ENCODE data around the gene ZNF14. TPM values are rescaled to one million over a fixed set of nuclear protein-coding genes. Genes with fewer than 3 reads are reported as not detected.
"Not testable (repeated sequence)": the region's sequence is repeated elsewhere in the genome, so short reads cannot be mapped to it uniquely, and the experiment has no call there.

Gene ZNF14
- total RNA-seq, 4 donors from 2014 or later = 6.9 to 9.4 (median 8.1) TPM

GRCh38 chr19:19704836-19705235 is 28.1 kb downstream of the ZNF14 start:
- intact Hi-C loops (cut with DNase I; ENCODE audit: low total_unique reads) = no loop called here

GRCh38 chr19:19700493-19700892 is 32.4 kb downstream of the ZNF14 start:
- intact Hi-C loops (cut with DNase I; ENCODE audit: low total_unique reads); H3K4me3 ChIP-seq (ENCODE audit: low read depth, poor library complexity, severe bottlenecking); DNase-seq (ENCODE audit: low spot score in 2 of 2): not testable (repeated sequence)
- 95 to 100% methylated on average over 1 of the region's 1 CpG for WGBS, 2 donors

More at GRCh38 chr19:19704836-19705235, 28.1 kb downstream of the ZNF14 start:
- no peak for DNase-seq (ENCODE audit: low spot score in 2 of 2)
- TF ChIP-seq POLR2A (IDR thresholded peaks at IDR 0.05) = no peak
- TF ChIP-seq, protein P1, sequence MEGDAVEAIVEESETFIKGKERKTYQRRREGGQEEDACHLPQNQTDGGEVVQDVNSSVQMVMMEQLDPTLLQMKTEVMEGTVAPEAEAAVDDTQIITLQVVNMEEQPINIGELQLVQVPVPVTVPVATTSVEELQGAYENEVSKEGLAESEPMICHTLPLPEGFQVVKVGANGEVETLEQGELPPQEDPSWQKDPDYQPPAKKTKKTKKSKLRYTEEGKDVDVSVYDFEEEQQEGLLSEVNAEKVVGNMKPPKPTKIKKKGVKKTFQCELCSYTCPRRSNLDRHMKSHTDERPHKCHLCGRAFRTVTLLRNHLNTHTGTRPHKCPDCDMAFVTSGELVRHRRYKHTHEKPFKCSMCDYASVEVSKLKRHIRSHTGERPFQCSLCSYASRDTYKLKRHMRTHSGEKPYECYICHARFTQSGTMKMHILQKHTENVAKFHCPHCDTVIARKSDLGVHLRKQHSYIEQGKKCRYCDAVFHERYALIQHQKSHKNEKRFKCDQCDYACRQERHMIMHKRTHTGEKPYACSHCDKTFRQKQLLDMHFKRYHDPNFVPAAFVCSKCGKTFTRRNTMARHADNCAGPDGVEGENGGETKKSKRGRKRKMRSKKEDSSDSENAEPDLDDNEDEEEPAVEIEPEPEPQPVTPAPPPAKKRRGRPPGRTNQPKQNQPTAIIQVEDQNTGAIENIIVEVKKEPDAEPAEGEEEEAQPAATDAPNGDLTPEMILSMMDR (IDR thresholded peaks at IDR 0.05) = no peak
- no peak overlapping the region for H3K4me3 ChIP-seq (ENCODE audit: low read depth, poor library complexity, severe bottlenecking)
- WGBS, 2 donors = 92 to 93% methylated on average over 6 of the region's 6 CpGs

- intact Hi-C loops (cut with DNase I; ENCODE audit: low total_unique reads) = no loop called here
- TF ChIP-seq, protein P1 (IDR thresholded peaks at IDR 0.05) = no peak
- no peak for TF ChIP-seq POLR2A (IDR thresholded peaks at IDR 0.05)
- DNase-seq (ENCODE audit: low spot score in 2 of 2) = no peak
- WGBS, 2 donors = 90 to 92% methylated on average over 5 of the region's 5 CpGs
- no peak overlapping the region for H3K4me3 ChIP-seq (ENCODE audit: low read depth, poor library complexity, severe bottlenecking)
Measured at GRCh38 chr19:19697589-19697988, 35.3 kb downstream of the ZNF14 start.

GRCh38 chr19:19696386-19696785 is 36.5 kb downstream of the ZNF14 start:
- no peak overlapping the region for H3K4me3 ChIP-seq (ENCODE audit: low read depth, poor library complexity, severe bottlenecking)
- no peak for DNase-seq (ENCODE audit: low spot score in 2 of 2)
- TF ChIP-seq POLR2A (IDR thresholded peaks at IDR 0.05) = no peak
- WGBS, 2 donors = 54 to 71% methylated on average over 2 of the region's 2 CpGs
- intact Hi-C loops (cut with DNase I; ENCODE audit: low total_unique reads) = no loop called here

- no peak overlapping the region for H3K4me3 ChIP-seq (ENCODE audit: low read depth, poor library complexity, severe bottlenecking)
- intact Hi-C loops (cut with DNase I; ENCODE audit: low total_unique reads) = no loop called here
- DNase-seq (ENCODE audit: low spot score in 2 of 2) = no peak
- TF ChIP-seq POLR2A (IDR thresholded peaks at IDR 0.05) = no peak
- TF ChIP-seq, protein P1 (IDR thresholded peaks at IDR 0.05) = no peak
- 85 to 92% methylated on average over 10 of the region's 10 CpGs for WGBS, 2 donors
Measured at GRCh38 chr19:19691683-19692082, 41.2 kb downstream of the ZNF14 start.

DNA sequence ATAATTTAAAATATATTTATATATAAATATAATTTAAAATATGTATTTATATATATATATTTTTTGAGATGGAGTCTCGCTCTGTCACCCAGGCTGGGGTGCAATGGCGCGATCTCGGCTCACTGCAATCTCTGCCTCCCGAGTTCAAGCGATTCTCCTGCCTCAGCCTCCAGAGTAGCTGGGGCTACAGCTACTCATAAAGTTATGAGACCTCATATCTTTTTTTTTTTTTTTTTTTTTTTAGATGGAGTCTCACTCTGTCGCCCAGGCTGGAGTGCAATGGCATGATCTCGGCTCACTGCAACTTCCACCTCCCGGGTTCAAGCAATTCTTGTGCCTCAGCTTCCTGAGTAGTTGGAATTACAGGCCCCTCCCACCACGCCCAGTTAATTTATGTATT is 43.9 kb downstream of the ZNF14 start:
- WGBS, 2 donors = 97 to 98% methylated on average over 10 of the region's 10 CpGs

GRCh38 chr19:19687090-19687489 is 45.8 kb downstream of the ZNF14 start:
- no peak overlapping the region for H3K4me3 ChIP-seq (ENCODE audit: low read depth, poor library complexity, severe bottlenecking)
- 95% methylated on average over 3 of the region's 3 CpGs for WGBS, 2 donors
- TF ChIP-seq, protein P1 (IDR thresholded peaks at IDR 0.05) = no peak
- TF ChIP-seq POLR2A (IDR thresholded peaks at IDR 0.05) = no peak
- DNase-seq (ENCODE audit: low spot score in 2 of 2) = no peak
- intact Hi-C loops (cut with DNase I; ENCODE audit: low total_unique reads) = no loop called here

More for the DNA sequence above, 43.9 kb downstream of the ZNF14 start:
- H3K4me3 ChIP-seq (ENCODE audit: low read depth, poor library complexity, severe bottlenecking); DNase-seq (ENCODE audit: low spot score in 2 of 2); intact Hi-C loops (cut with DNase I; ENCODE audit: low total_unique reads): not testable (repeated sequence)
